ENCODE results near the gene PPP3CA. TPM values are rescaled to one million over a fixed set of nuclear protein-coding genes. Genes with fewer than 3 reads are reported as not detected.

PPP3CA gene
- total RNA-seq, 1 donor = 26.7 TPM

DNA sequence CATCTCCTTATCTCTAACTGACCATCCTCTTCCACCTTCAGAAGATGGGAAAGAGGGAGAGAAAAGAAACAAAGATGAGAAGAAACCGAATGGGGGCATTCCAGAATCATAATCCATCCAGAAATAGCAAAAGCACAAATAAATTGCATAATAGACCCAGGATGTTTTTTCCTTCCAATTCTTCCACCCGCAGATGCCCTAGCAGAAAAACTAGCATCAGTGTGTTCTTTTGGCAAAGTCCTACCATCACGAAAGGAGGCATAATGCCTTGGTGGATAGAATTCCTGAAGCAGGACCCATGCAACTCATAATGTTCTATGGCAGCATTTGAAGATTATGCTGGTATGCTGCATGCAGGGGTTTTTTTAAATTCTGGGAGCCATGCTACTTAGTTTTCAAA lies 279.2 kb downstream of the PPP3CA start:
- no peak for DNase-seq (ENCODE audit: low read depth in 2 of 3, low spot score in 2 of 3)

- no peak for DNase-seq (ENCODE audit: low read depth in 2 of 3, low spot score in 2 of 3)
Measured at GRCh38 chr4:101067383-101067782, 279.9 kb downstream of the PPP3CA start.

GRCh38 chr4:101066626-101067170 lies 280.6 kb downstream of the PPP3CA start:
- no peak for DNase-seq (ENCODE audit: low read depth in 2 of 3, low spot score in 2 of 3)

DNA sequence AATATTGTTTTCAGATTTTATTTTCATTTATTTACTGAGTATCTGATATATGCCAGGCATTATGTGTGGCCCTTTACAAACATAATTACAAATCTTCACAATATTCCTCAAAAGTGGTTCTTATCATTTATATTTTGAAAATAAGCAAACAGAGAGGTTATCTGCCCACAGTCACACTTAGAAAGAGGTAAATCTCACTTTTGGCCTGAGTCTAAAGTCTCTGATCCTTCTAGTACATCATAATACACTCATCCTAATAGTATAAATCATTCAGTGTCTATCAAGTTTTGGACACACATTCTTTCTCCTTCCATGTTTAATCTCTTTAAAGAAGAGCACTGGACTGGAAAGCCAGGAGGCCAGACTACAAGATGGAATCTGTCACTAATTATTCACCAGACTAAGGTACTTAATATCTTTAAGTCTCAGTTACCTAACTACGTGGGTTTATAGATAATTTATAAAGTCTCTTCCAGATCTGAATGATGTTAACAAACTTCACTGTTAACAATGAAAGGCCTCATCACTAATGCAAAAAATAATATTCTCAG lies 281.3 kb downstream of the PPP3CA start:
- DNase-seq (ENCODE audit: low read depth in 2 of 3, low spot score in 2 of 3) = no peak

- DNase-seq (ENCODE audit: low read depth in 2 of 3, low spot score in 2 of 3) = no peak
Measured at GRCh38 chr4:101065346-101065745, 282.0 kb downstream of the PPP3CA start.

DNA sequence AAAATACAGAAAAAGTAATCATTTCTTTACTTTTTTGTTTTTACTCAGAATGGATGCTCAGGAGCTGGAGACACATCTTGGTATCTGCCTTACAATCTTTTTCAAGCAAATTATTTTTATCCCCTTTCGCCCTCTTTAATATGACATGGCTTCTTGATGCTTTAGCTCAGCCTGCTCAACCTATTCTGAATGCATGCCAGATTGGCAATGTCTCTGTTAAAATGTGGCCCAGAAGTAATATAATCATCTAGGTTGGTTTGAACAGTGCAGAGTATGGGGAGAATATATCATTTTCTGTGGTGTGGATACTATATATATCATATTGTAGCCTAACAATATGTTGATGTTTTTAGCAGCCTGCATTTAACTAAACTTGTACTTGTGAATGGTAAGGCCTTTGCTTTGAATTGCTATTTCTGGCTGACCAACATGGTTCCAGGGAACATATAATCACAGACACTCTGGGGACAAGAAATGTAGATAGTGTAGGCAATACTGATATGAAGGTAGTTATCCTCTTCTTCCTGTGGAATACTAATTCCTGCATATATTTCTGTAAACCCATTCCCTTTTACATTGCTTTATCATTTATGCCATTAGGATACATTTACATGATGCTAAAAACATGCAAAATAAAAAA lies 282.7 kb downstream of the PPP3CA start:
- no peak for DNase-seq (ENCODE audit: low read depth in 2 of 3, low spot score in 2 of 3)

GRCh38 chr4:101055392-101055791 lies 291.9 kb downstream of the PPP3CA start:
- DNase-seq (ENCODE audit: low read depth in 2 of 3, low spot score in 2 of 3) = no peak

- DNase-seq (ENCODE audit: low read depth in 2 of 3, low spot score in 2 of 3) = no peak
Measured at GRCh38 chr4:101050837-101051205, 296.5 kb downstream of the PPP3CA start.

GRCh38 chr4:101050088-101050836 lies 297.1 kb downstream of the PPP3CA start:
- no peak for DNase-seq (ENCODE audit: low read depth in 2 of 3, low spot score in 2 of 3)

DNA sequence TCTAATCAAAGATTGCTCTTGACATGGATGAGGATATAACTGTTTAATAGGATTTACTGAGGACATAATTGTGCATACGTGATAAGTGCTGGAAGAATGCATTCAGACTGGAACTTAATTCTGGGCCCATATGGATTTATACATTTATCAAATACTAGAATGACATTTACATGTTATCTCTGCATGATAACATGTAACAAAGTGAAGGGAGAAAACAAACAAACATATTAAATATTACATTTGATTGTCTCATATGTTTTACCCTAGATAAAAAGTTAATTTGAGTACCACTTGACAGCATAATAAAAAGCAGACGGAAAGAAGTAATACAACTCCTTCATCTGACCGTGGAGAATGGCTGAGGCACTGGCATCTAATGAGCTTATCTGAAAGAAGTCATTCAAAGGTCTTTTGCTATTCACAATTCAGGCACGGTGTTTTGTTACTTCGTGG lies 297.8 kb downstream of the PPP3CA start:
- DNase-seq (ENCODE audit: low read depth in 2 of 3, low spot score in 2 of 3) = no peak

DNA sequence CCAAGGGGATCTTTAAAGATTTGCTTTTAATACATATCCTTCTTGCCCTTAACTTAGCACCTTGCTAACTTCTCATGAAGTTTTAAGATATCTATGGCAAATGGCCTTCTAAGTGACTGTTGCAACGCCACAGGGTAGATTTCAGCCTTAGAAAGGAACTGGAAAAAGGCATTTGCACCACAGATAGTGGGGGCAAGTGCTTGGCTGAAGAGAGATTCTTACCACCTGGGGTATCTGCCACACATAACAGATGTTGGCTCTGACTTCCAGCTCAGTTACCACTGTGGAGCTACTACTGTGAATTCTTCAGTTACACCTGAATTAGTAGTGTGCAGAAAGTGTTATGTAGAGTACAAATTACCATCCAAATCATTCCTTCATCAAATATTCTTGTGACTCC lies 302.6 kb downstream of the PPP3CA start:
- no peak for DNase-seq (ENCODE audit: low read depth in 2 of 3, low spot score in 2 of 3)

DNA sequence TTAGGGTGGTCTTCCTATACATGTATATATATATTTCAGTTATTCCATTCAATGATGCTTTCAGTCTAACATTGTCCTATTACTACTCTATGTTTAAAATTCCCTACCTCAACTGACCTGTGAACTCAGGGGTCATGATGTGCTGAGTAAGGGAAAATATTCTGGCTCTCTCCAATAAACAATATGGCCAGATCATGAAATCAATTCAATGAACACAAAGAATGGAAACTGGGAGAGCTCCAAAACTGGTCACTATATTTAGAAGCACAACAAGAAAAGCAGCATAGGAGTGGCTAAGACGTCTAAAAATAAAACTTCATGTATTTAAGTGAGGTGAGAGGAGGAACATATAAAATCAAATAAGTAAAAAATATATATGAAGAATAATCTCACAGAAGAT lies 304.5 kb downstream of the PPP3CA start:
- no peak for DNase-seq (ENCODE audit: low read depth in 2 of 3, low spot score in 2 of 3)

DNA sequence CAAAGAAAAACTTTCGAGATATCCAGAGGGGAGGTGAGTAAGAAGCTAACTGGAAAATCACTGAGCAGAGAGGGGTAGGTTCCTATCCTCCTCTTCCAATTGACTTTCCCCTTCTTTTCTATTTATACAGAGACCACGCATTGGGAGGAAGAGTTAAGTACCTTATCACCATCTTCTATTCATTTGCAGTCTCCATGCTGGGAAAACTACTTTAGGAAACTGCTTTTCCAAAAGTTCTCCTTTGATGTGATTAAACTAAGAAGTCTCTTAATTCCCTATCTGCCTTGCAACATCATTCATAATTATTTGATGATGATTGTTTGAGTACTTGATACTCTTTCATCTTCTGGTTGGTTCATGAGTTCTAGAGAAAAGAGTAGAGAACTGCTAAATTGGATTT lies 306.6 kb downstream of the PPP3CA start:
- no peak for DNase-seq (ENCODE audit: low read depth in 2 of 3, low spot score in 2 of 3)

GRCh38 chr4:101039367-101039766 lies 308.0 kb downstream of the PPP3CA start:
- DNase-seq (ENCODE audit: low read depth in 2 of 3, low spot score in 2 of 3) = no peak

- DNase-seq (ENCODE audit: low read depth in 2 of 3, low spot score in 2 of 3) = peak in 1 of 3 donors; percentile 22
Measured at GRCh38 chr4:101037938-101038413, 309.4 kb downstream of the PPP3CA start.

GRCh38 chr4:101037249-101037648 lies 310.1 kb downstream of the PPP3CA start:
- no peak for DNase-seq (ENCODE audit: low read depth in 2 of 3, low spot score in 2 of 3)

- DNase-seq (ENCODE audit: low read depth in 2 of 3, low spot score in 2 of 3) = no peak
Measured at GRCh38 chr4:101035487-101035886, 311.8 kb downstream of the PPP3CA start.

DNA sequence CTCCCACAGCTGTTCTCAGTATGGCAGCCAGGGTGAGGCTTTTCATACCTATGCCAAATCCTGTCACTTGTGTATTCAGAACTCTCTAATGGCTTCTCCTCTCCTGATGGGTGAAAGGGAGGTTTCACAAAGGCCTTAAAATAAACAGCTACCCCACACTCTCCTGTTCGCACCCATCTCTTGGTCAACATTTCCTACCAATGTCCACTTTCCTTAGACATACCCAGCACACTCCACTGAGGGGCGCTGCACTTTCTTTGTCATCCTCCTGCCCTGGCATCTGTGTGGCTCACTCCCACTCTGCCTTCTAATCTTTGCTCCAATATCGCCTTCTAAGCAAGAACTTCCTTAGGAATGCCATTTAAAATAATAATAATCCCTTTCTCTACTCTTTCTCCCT lies 313.3 kb downstream of the PPP3CA start:
- no peak for DNase-seq (ENCODE audit: low read depth in 2 of 3, low spot score in 2 of 3)

- no peak for DNase-seq (ENCODE audit: low read depth in 2 of 3, low spot score in 2 of 3)
Measured at GRCh38 chr4:101032541-101032940, 314.8 kb downstream of the PPP3CA start.

DNA sequence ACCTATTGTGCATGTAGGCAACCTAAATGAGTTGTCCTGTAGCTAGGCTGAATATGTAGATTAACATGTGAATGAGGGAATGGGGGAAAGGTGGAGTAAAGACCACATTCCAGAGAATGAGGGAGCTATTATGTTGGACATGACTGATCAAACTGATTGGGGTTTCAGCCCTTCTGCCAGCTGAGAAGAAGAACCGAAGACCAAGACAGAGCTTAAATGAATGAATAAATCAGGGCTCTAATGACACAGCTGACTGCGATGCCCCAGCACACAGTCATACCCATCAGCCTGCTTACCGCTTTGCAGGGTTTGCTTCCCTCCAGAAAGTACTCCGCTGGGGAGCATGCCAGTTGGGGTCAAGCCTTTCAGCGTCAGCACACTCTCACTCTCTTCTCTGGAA lies 315.4 kb downstream of the PPP3CA start:
- DNase-seq (ENCODE audit: low read depth in 2 of 3, low spot score in 2 of 3) = no peak

DNA sequence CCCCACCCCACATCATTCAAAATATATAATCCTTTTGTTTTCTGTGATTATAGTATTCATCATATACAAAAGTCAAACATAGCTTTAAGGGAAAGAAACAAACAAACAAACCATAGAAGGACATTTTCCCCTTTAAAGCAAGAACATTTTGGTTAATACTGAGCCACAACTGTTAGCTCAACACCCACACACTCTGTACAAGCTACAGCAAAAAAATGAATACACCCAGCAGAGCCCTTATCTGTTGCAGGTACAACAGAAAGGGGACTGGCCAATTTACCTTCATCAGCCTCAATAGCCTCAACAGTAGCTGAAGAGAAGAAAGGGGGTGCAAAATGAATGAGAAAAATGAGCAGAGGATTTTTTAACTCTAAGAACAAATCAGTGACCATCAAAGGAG lies 318.4 kb downstream of the PPP3CA start:
- no peak for DNase-seq (ENCODE audit: low read depth in 2 of 3, low spot score in 2 of 3)

DNA sequence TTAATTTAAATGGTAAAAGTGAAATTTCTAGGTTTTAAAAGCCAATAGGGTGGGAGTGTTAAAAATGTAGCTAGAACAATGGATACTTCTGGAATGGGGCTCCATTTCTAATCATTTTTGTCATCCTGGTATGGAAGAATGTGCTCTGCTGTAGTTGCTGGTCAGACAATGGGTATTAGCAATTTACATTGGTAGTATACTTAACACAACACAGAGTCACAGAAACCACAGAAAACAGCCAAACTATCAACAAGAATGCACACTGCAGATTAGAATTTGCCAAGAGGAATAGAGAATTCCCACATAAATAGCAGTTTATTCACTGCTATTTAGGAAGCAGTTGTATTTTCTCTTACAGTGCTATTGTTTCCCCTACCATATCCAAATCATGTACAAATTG lies 319.6 kb downstream of the PPP3CA start:
- DNase-seq (ENCODE audit: low read depth in 2 of 3, low spot score in 2 of 3) = no peak
